Measurements from ENCODE around the gene NR1I3.

DNA sequence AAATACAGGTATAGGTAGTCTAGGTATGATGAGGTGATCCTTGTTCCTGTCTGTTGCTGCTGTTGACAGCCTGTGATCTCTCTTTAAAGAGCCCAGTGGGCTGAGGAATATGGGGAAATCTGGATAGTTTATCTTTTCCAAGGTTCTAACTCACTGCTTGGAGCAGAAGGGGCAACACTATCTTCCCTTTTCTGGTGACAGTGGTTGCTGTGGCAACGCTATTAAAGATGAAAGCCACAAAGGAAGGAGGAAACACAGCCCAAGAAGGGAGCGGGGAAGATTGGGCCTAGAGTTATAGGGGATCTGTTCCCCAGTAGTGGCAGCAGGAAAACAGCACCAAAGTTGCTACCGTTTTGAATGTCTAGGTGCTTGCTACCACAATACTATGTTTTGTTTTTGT is 29.3 kb upstream of the NR1I3 start:
- TF ChIP-seq, protein P1, sequence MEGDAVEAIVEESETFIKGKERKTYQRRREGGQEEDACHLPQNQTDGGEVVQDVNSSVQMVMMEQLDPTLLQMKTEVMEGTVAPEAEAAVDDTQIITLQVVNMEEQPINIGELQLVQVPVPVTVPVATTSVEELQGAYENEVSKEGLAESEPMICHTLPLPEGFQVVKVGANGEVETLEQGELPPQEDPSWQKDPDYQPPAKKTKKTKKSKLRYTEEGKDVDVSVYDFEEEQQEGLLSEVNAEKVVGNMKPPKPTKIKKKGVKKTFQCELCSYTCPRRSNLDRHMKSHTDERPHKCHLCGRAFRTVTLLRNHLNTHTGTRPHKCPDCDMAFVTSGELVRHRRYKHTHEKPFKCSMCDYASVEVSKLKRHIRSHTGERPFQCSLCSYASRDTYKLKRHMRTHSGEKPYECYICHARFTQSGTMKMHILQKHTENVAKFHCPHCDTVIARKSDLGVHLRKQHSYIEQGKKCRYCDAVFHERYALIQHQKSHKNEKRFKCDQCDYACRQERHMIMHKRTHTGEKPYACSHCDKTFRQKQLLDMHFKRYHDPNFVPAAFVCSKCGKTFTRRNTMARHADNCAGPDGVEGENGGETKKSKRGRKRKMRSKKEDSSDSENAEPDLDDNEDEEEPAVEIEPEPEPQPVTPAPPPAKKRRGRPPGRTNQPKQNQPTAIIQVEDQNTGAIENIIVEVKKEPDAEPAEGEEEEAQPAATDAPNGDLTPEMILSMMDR (IDR thresholded peaks at IDR 0.05): no peak
- TF ChIP-seq POLR2A (IDR thresholded peaks at IDR 0.05): no peak
